ENCODE results near the gene CLCN7.

- TF ChIP-seq CTCF (IDR thresholded peaks at IDR 0.05) (no peak), POLR2A (IDR thresholded peaks at IDR 0.05) (no peak)
Observed at GRCh38 chr16:1492082-1492922, 17.5 kb upstream of the CLCN7 start.

All from ovary (tissue), 3 donors.